HG02885 (cell line): ENCODE results near the gene DPP6.
"Not testable (repeated sequence)": the region's sequence is repeated elsewhere in the genome, so short reads cannot be mapped to it uniquely, and the experiment has no call there.

Source experiments
- ATAC-seq: cut with Tn5 transposase; IDR thresholded peaks from one replicate; pipeline ENCODE4 v1.9.1; 2021; ENCODE audit warnings: mild to moderate bottlenecking; ENCODE audit not compliant: unreplicated experiment, poor library complexity

The DPP6 gene

GRCh38 chr7:154071833-154072232, 19.6 kb downstream of the DPP6 start:
- ATAC-seq: not testable (repeated sequence)

- ATAC-seq: not testable (repeated sequence)
Measured at GRCh38 chr7:154072395-154073181, 20.4 kb downstream of the DPP6 start.

- not testable (repeated sequence) for ATAC-seq
Measured at GRCh38 chr7:154078523-154078922, 26.3 kb downstream of the DPP6 start.

- ATAC-seq: not testable (repeated sequence)
Measured at GRCh38 chr7:154080249-154080648, 28.1 kb downstream of the DPP6 start.

GRCh38 chr7:154087037-154087725, 35.0 kb downstream of the DPP6 start:
- not testable (repeated sequence) for ATAC-seq

- ATAC-seq: not testable (repeated sequence)
Measured at GRCh38 chr7:154092093-154092492, 39.9 kb downstream of the DPP6 start.

- ATAC-seq: not testable (repeated sequence)
Measured at GRCh38 chr7:154095201-154095600, 43.0 kb downstream of the DPP6 start.

GRCh38 chr7:154105063-154105462, 52.9 kb downstream of the DPP6 start:
- not testable (repeated sequence) for ATAC-seq

GRCh38 chr7:154109615-154110014, 57.4 kb downstream of the DPP6 start:
- not testable (repeated sequence) for ATAC-seq

- not testable (repeated sequence) for ATAC-seq
Measured at GRCh38 chr7:154113732-154114351, 61.6 kb downstream of the DPP6 start.

- ATAC-seq: not testable (repeated sequence)
Measured at GRCh38 chr7:154117411-154118390, 65.5 kb downstream of the DPP6 start.

- not testable (repeated sequence) for ATAC-seq
Measured at GRCh38 chr7:154120825-154121224, 68.6 kb downstream of the DPP6 start.

GRCh38 chr7:154122720-154123119, 70.5 kb downstream of the DPP6 start:
- not testable (repeated sequence) for ATAC-seq

GRCh38 chr7:154123397-154123796, 71.2 kb downstream of the DPP6 start:
- ATAC-seq: not testable (repeated sequence)

- not testable (repeated sequence) for ATAC-seq
Measured at GRCh38 chr7:154129142-154129541, 76.9 kb downstream of the DPP6 start.

- ATAC-seq: not testable (repeated sequence)
Measured at GRCh38 chr7:154132617-154133016, 80.4 kb downstream of the DPP6 start.

GRCh38 chr7:154133703-154134277, 81.6 kb downstream of the DPP6 start:
- ATAC-seq: not testable (repeated sequence)

- not testable (repeated sequence) for ATAC-seq
Measured at GRCh38 chr7:154134698-154135097, 82.5 kb downstream of the DPP6 start.

GRCh38 chr7:154135646-154136045, 83.4 kb downstream of the DPP6 start:
- not testable (repeated sequence) for ATAC-seq
